PC-9 (cell line): ENCODE measurements around the gene DNAH14. TPM values are rescaled to one million over a fixed set of nuclear protein-coding genes. Genes with fewer than 3 reads are reported as not detected.
"Not testable (repeated sequence)": the region's sequence is repeated elsewhere in the genome, so short reads cannot be mapped to it uniquely, and the experiment has no call there.

Experiments
- BruUV-seq: library from RNA; stranded (reverse); fragments of 400-500 nt; replicated peaks from 2 replicates; lab custom pipeline; 2021; lab: Mats Ljungman, UMichigan
- CTCF ChIA-PET: fragments of 300-600 bp; sonication (Branson Sonifier 250); formaldehyde crosslinking; loops from one replicate; lab custom pipeline; 2022; ENCODE audit warnings: antibody characterized with exemption; lab: Charles Lee
- POLR2A ChIA-PET: fragments of 300-600 bp; sonication (Branson Sonifier 250); formaldehyde crosslinking; loops from one replicate; lab custom pipeline; 2022; ENCODE audit warnings: antibody characterized with exemption; ENCODE audit not compliant: unreplicated experiment; lab: Charles Lee
- DNase-seq, 2 experiments: peaks; one replicate each; pipeline versions ENCODE4 v3.0.0 to v3.0.0-alpha.2; 2015 to 2022; ENCODE audit warnings: mixed read lengths in 1 of 2
- H2AFZ ChIP-seq: fragments of 200-600 bp; sonication (generic); 2 replicates; pipeline ENCODE4 v1.8.1; 2017; ENCODE audit warnings: antibody characterized with exemption
- H3F3A ChIP-seq: fragments of 200-600 bp; sonication (generic); 2 replicates; pipeline ENCODE4 v1.8.1; 2017; ENCODE audit warnings: antibody characterized with exemption, mild to moderate bottlenecking, low read depth; ENCODE audit not compliant: insufficient read depth
- H3K27ac ChIP-seq: fragments of 200-600 bp; sonication (generic); 2 replicates; pipeline ENCODE4 v1.6.1; 2016; ENCODE audit warnings: mixed run types
- H3K27me3 ChIP-seq: fragments of 200-600 bp; sonication (generic); 2 replicates; pipeline ENCODE4 v1.6.1; 2016; ENCODE audit warnings: low read depth, mixed run types; ENCODE audit not compliant: insufficient read depth
- H3K36me3 ChIP-seq: fragments of 200-600 bp; sonication (generic); 2 replicates; pipeline ENCODE4 v1.6.1; 2016; ENCODE audit warnings: low read depth, mixed run types
- H3K4me1 ChIP-seq: fragments of 200-600 bp; sonication (generic); replicated peaks from 2 replicates; pipeline ENCODE4 v1.6.1; 2016; ENCODE audit warnings: mixed run types; ENCODE audit not compliant: insufficient read depth
- H3K4me2 ChIP-seq: fragments of 200-600 bp; sonication (generic); 2 replicates; pipeline ENCODE4 v1.6.1; 2017; ENCODE audit warnings: mixed run types
- H3K4me3 ChIP-seq: fragments of 200-600 bp; sonication (generic); 2 replicates; pipeline ENCODE4 v1.6.1; 2016; ENCODE audit warnings: mixed run types
- H3K79me2 ChIP-seq: fragments of 200-600 bp; sonication (generic); 2 replicates; pipeline ENCODE4 v1.6.1; 2017; ENCODE audit warnings: low read depth, mixed run types
- H3K9me2 ChIP-seq: fragments of 200-600 bp; sonication (generic); 2 replicates; pipeline ENCODE4 v1.8.1; 2017; ENCODE audit warnings: mild to moderate bottlenecking; ENCODE audit not compliant: insufficient read depth
- H3K9me3 ChIP-seq: fragments of 200-600 bp; sonication (generic); 2 replicates; pipeline ENCODE4 v1.8.1; 2016; ENCODE audit warnings: low read depth; ENCODE audit not compliant: insufficient read depth
- H4K20me1 ChIP-seq: fragments of 200-600 bp; sonication (generic); 2 replicates; pipeline ENCODE4 v1.8.1; 2017; ENCODE audit not compliant: insufficient read depth
- EZH2 ChIP-seq: fragments of 200-600 bp; sonication (generic); IDR thresholded peaks from 2 replicates; pipeline ENCODE4 v1.8.0; 2017; ENCODE audit warnings: antibody characterized with exemption, low read depth
- intact Hi-C: fragments of 100-400 bp; cut with micrococcal nuclease; formaldehyde crosslinking; loops from one replicate; pipeline ENCODE4 v1.10.0; 2022; ENCODE audit not compliant: unreplicated experiment
- total RNA-seq: library from RNA; stranded (reverse); gene quantifications from 2 replicates; pipeline ENCODE4 v1.2.3, GENCODE V29; 2021
- TF ChIP-seq, protein P1 (sequence below): fragments of 200-600 bp; sonication (generic); conservative IDR thresholded peaks from 2 replicates; pipeline ENCODE4 v1.6.1; 2017; ENCODE audit warnings: mixed run types, antibody characterized with exemption, mild to moderate bottlenecking, moderate library complexity

DNAH14 gene
- total RNA-seq, 1 experiment from 2014 or later = 48.8 TPM

DNA sequence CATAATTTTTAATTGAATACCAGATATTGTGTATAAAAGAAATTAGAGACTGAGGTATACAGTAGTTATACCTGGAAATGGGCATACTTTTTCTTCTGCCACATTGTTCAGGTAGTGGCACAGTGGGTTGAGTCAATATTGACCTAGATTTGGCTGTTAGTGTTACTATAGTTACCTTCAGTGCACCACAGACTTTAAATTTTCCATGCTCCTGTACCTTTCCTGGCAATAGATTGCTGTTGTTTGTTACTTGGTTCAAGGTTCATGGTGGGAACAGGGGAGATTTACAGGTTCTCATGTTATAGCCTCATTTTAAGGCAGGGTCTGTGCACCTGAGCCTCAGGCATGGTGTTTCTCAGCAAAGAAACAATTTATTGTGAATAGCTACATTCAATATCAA lies 279.7 kb downstream of the DNAH14 start:
- no peaks in the 10 kb centered on the region for H3K36me3 ChIP-seq
- H3K27me3 ChIP-seq = no peaks in the 10 kb centered on the region
- BruUV-seq = no TSS peak
- H3K9me2 ChIP-seq = no peaks in the 10 kb centered on the region
- H3F3A ChIP-seq = no peaks in the 10 kb centered on the region
- no peak overlapping the region for H3K4me3 ChIP-seq
- H3K4me1 ChIP-seq = no peaks in the 10 kb centered on the region
- no peak for TF ChIP-seq EZH2
- TF ChIP-seq, protein P1, sequence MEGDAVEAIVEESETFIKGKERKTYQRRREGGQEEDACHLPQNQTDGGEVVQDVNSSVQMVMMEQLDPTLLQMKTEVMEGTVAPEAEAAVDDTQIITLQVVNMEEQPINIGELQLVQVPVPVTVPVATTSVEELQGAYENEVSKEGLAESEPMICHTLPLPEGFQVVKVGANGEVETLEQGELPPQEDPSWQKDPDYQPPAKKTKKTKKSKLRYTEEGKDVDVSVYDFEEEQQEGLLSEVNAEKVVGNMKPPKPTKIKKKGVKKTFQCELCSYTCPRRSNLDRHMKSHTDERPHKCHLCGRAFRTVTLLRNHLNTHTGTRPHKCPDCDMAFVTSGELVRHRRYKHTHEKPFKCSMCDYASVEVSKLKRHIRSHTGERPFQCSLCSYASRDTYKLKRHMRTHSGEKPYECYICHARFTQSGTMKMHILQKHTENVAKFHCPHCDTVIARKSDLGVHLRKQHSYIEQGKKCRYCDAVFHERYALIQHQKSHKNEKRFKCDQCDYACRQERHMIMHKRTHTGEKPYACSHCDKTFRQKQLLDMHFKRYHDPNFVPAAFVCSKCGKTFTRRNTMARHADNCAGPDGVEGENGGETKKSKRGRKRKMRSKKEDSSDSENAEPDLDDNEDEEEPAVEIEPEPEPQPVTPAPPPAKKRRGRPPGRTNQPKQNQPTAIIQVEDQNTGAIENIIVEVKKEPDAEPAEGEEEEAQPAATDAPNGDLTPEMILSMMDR = no peak
- no peaks in the 10 kb centered on the region for H4K20me1 ChIP-seq
- H3K9me3 ChIP-seq = no peaks in the 10 kb centered on the region
- DNase-seq = no peak
- no peak overlapping the region for H3K27ac ChIP-seq
- H3K79me2 ChIP-seq = no peaks in the 10 kb centered on the region
- CTCF ChIA-PET = no interaction called here
- no peak overlapping the region for H3K4me2 ChIP-seq
- intact Hi-C loops = no loop called here
- H2AFZ ChIP-seq = no peak overlapping the region
- POLR2A ChIA-PET = no interaction called here

DNA sequence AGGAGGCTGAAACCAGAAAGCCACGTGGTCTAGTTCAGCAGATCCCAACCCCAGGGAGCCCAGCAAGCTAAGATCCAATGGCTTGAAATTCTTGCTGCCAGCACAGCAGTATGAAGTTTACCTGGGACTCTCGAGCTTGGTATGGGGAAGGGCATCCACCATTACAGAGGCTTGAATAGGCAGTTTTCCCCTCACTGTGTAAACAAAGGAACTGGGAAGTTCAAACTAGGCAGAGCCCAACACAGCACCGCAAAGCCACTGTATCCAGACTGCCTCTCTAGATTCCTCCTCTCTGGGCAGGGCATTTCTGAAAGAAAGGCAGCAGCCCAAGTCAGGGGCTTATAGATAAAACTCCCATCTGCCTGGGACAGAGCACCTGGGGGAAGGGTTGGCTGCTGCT lies 280.7 kb downstream of the DNAH14 start:
- H3K4me2 ChIP-seq, H3K79me2 ChIP-seq, H2AFZ ChIP-seq, POLR2A ChIA-PET, H3K9me3 ChIP-seq, H3K27me3 ChIP-seq, DNase-seq, H4K20me1 ChIP-seq, H3K27ac ChIP-seq, H3K4me1 ChIP-seq, H3K36me3 ChIP-seq, BruUV-seq, H3F3A ChIP-seq, H3K4me3 ChIP-seq, CTCF ChIA-PET, H3K9me2 ChIP-seq, intact Hi-C loops: not testable (repeated sequence)

DNA sequence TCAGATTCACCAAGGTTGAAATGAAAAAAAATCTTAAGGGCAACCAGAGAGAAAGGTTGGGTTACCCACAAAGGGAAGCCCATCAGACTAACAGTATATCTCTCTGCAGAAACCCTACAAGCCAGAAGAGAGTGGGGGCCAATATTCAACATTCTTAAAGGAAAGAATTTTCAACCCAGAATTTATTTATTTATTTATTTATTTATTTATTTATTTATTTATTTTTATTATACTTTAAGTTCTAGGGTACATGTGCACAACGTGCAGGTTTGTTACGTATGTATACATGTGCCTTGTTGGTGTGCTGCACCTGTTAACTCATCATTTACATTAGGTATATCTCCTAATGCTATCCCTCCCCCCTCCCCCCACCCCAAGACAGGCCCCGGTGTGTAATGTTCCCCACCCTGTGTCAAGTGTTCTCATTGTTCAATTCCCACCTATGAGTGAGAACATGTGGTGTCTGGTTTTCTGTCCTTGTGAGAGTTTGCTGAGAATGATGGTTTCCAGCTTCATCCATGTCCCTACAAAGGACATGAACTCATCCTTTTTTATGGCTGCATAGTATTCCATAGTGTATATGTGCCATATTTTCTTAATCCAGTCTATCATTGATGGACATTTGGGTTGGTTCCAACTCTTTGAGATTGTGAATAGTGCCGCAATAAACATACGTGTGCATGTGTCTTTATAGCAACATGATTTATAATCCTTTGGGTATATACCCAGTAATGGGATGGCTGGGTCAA lies 282.4 kb downstream of the DNAH14 start:
- H3F3A ChIP-seq, intact Hi-C loops, H3K4me2 ChIP-seq, H4K20me1 ChIP-seq, H3K4me3 ChIP-seq, H3K9me3 ChIP-seq, H3K9me2 ChIP-seq, H3K4me1 ChIP-seq, H3K36me3 ChIP-seq, BruUV-seq, H3K79me2 ChIP-seq, H2AFZ ChIP-seq, H3K27ac ChIP-seq, DNase-seq, CTCF ChIA-PET, POLR2A ChIA-PET, H3K27me3 ChIP-seq: not testable (repeated sequence)

DNA sequence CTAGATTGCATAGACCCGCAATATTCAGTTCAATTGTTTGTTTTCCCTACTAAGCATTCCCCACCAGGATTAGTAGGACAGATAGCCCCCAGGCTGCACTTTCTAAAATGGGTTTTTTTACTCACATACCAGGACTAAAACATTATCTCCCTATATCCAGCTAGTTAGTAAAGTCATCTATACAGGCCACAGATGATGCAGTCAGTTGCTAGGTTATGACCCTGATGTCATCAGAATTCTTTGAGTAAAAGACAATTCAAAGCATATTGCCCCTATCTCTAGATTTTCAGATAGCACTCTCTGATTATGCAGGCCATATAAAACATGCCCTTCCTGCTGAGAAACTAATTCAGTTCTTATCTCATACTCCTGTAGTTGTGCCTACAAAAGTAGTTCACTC lies 294.8 kb downstream of the DNAH14 start:
- Histone ChIP-seq H3K27me3 (no peaks in the 10 kb centered on the region), H3K4me3 (no peak overlapping the region), H3K9me2 (no peaks in the 10 kb centered on the region), H2AFZ (no peak overlapping the region), H3K4me2 (no peak overlapping the region), H3K79me2 (no peaks in the 10 kb centered on the region), H3K9me3 (no peaks in the 10 kb centered on the region), H3K4me1 (no peaks in the 10 kb centered on the region), H4K20me1 (no peaks in the 10 kb centered on the region), H3F3A (no peaks in the 10 kb centered on the region), H3K27ac (no peak overlapping the region), H3K36me3 (no peaks in the 10 kb centered on the region)
- intact Hi-C loops = no loop called here
- TF ChIP-seq EZH2 = no peak
- TF ChIP-seq, protein P1 = no peak
- ChIA-PET POLR2A (no interaction called here), CTCF (no interaction called here)
- BruUV-seq = no TSS peak
- DNase-seq = no peak
